Prostate gland (tissue), 2 donors: ENCODE data around the gene CYB5RL.

Experiments
- POLR2A ChIP-seq: fragments of 450-650 bp; IDR thresholded peaks from one replicate; pipeline ENCODE4 v1.6.1; 2016; ENCODE audit warnings: antibody characterized with exemption, mild to moderate bottlenecking
- TF ChIP-seq, protein P1 (sequence below), 4 experiments: fragments of 200-600 bp in 2 of 4; fragments of 450-650 bp in 2 of 4; sonication (generic) in 2 of 4; IDR thresholded peaks; 1 replicate in 3 of 4; 2 replicates in 1 of 4; pipeline ENCODE4 v1.5.1; 2016 to 2019; ENCODE audit warnings: antibody characterized with exemption in 4 of 4, mild to moderate bottlenecking in 2 of 4, moderate library complexity in 2 of 4

- TF ChIP-seq POLR2A, result no peak
- TF ChIP-seq, protein P1, sequence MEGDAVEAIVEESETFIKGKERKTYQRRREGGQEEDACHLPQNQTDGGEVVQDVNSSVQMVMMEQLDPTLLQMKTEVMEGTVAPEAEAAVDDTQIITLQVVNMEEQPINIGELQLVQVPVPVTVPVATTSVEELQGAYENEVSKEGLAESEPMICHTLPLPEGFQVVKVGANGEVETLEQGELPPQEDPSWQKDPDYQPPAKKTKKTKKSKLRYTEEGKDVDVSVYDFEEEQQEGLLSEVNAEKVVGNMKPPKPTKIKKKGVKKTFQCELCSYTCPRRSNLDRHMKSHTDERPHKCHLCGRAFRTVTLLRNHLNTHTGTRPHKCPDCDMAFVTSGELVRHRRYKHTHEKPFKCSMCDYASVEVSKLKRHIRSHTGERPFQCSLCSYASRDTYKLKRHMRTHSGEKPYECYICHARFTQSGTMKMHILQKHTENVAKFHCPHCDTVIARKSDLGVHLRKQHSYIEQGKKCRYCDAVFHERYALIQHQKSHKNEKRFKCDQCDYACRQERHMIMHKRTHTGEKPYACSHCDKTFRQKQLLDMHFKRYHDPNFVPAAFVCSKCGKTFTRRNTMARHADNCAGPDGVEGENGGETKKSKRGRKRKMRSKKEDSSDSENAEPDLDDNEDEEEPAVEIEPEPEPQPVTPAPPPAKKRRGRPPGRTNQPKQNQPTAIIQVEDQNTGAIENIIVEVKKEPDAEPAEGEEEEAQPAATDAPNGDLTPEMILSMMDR (IDR thresholded peaks at IDR 0.05), result no peak
Measured at GRCh38 chr1:54222711-54223110, 22.9 kb upstream of the CYB5RL start.
